Liver (tissue), 9 donors: Measurements from ENCODE around the gene SNCAIP. TPM values are rescaled to one million over a fixed set of nuclear protein-coding genes. Genes with fewer than 3 reads are reported as not detected.

ENCODE experiments used
- DNase-seq: peaks from one replicate; pipeline ENCODE4 v3.0.0-alpha.2; 2017; ENCODE audit warnings: low spot score
- H3K27ac ChIP-seq, 2 donors: one replicate each; pipeline ENCODE4 v1.7.0; 2013; ENCODE audit warnings: inconsistent platforms in 2 of 2, low read length in 2 of 2, control low read depth in 1 of 2, low read depth in 1 of 2, mild to moderate bottlenecking in 1 of 2
- H3K27me3 ChIP-seq, 4 donors: one replicate each; pipeline versions ENCODE4 v1.6.1 to v1.7.0; 2013; ENCODE audit warnings: low read length in 3 of 4, inconsistent platforms in 1 of 4, mild to moderate bottlenecking in 1 of 4, moderate library complexity in 1 of 4; ENCODE audit not compliant: control insufficient read depth in 4 of 4, insufficient read depth in 4 of 4
- H3K36me3 ChIP-seq, 4 donors: one replicate each; pipeline versions ENCODE4 v1.6.1 to v1.7.0; 2013; ENCODE audit warnings: low read length in 3 of 4, mild to moderate bottlenecking in 3 of 4, low read depth in 1 of 4, moderate library complexity in 1 of 4; ENCODE audit not compliant: control insufficient read depth in 4 of 4, insufficient read depth in 3 of 4
- H3K4me1 ChIP-seq, 4 donors: one replicate each; pipeline versions ENCODE4 v1.6.1 to v1.7.0; 2013; ENCODE audit warnings: low read length in 3 of 4, mild to moderate bottlenecking in 3 of 4, moderate library complexity in 1 of 4; ENCODE audit not compliant: control insufficient read depth in 4 of 4, insufficient read depth in 4 of 4
- H3K4me3 ChIP-seq, 3 donors: one replicate each; pipeline versions ENCODE4 v1.6.1 to v1.7.0; 2013; ENCODE audit warnings: low read length in 3 of 3, control low read depth in 1 of 3, low read depth in 1 of 3, mild to moderate bottlenecking in 1 of 3
- H3K9ac ChIP-seq, 2 donors: one replicate each; pipeline ENCODE4 v1.7.0; 2013; ENCODE audit warnings: low read length in 2 of 2, mild to moderate bottlenecking in 2 of 2, moderate library complexity in 2 of 2, control low read depth in 1 of 2, low read depth in 1 of 2
- H3K9me3 ChIP-seq, 4 donors: one replicate each; pipeline versions ENCODE4 v1.6.1 to v1.7.0; 2013; ENCODE audit warnings: low read length in 3 of 4; ENCODE audit not compliant: control insufficient read depth in 4 of 4
- EGR1 ChIP-seq, 2 donors: IDR thresholded peaks; 2 replicates each; pipeline ENCODE4 v1.6.1; 2016 to 2018; ENCODE audit warnings: antibody characterized with exemption in 2 of 2, low read depth in 2 of 2
- FOXA1 ChIP-seq: IDR thresholded peaks from 2 replicates; pipeline ENCODE4 v1.6.1; 2016; ENCODE audit warnings: antibody characterized with exemption
- FOXA2 ChIP-seq: IDR thresholded peaks from 2 replicates; pipeline ENCODE4 v1.6.1; 2016; ENCODE audit warnings: antibody characterized with exemption
- GABPA ChIP-seq, 2 donors: IDR thresholded peaks in 1 of 2; conservative IDR thresholded peaks in 1 of 2; 2 replicates each; pipeline ENCODE4 v1.6.1; 2016; ENCODE audit warnings: antibody characterized with exemption in 2 of 2, mild to moderate bottlenecking in 1 of 2, moderate library complexity in 1 of 2
- HNF4A ChIP-seq, 2 donors: conservative IDR thresholded peaks; 2 replicates each; pipeline ENCODE4 v1.6.1; 2016; ENCODE audit warnings: antibody characterized with exemption in 2 of 2, mild to moderate bottlenecking in 2 of 2
- HNF4G ChIP-seq: IDR thresholded peaks from 2 replicates; pipeline ENCODE4 v1.6.1; 2016; ENCODE audit warnings: antibody characterized with exemption
- JUND ChIP-seq, 2 donors: IDR thresholded peaks; 2 replicates each; pipeline ENCODE4 v1.6.1; 2016; ENCODE audit warnings: antibody characterized with exemption in 2 of 2
- MAX ChIP-seq: IDR thresholded peaks from 2 replicates; pipeline ENCODE4 v1.6.1; 2016; ENCODE audit warnings: antibody characterized with exemption
- NR2F2 ChIP-seq: IDR thresholded peaks from 2 replicates; pipeline ENCODE4 v1.6.1; 2016; ENCODE audit warnings: antibody characterized with exemption
- RXRA ChIP-seq, 2 donors: IDR thresholded peaks; 2 replicates each; pipeline ENCODE4 v1.6.1; 2017 to 2018; ENCODE audit warnings: antibody characterized with exemption in 2 of 2, mild to moderate bottlenecking in 1 of 2
- SP1 ChIP-seq: IDR thresholded peaks from 2 replicates; pipeline ENCODE4 v1.6.1; 2018; ENCODE audit warnings: antibody characterized with exemption, mild to moderate bottlenecking
- TAF1 ChIP-seq: conservative IDR thresholded peaks from 2 replicates; pipeline ENCODE4 v1.6.1; 2016; ENCODE audit warnings: antibody characterized with exemption, mild to moderate bottlenecking
- YY1 ChIP-seq: IDR thresholded peaks from 2 replicates; pipeline ENCODE4 v1.6.1; 2016; ENCODE audit warnings: antibody characterized with exemption, mild to moderate bottlenecking
- ZBTB33 ChIP-seq: IDR thresholded peaks from 2 replicates; pipeline ENCODE4 v1.6.1; 2016; ENCODE audit warnings: antibody characterized with exemption
- WGBS: extraction: QIAGEN DNeasy Blood & Tissue Kit; methylation state at CpG from one replicate; pipeline ENCODE4 v1.1.7; 2013; 5-methylcytosine and 5-hydroxymethylcytosine counted together
- polyA plus RNA-seq, 2 donors: library from polyadenylated mRNA; stranded (reverse) in 1 of 2; unstranded in 1 of 2; fragments of 200-250 nt in 1 of 2; fragments of >200 nt in 1 of 2; fragmentation: Nextera tagmentation in 1 of 2; extraction: Ambion mirVana in 1 of 2; gene quantifications; one replicate each; pipeline versions ENCODE4 v1.2.1 to v1.2.3, GENCODE V29; 2013 to 2015
- total RNA-seq, 2 donors: library from RNA; depleted of rRNA; stranded (reverse); fragments of >200 nt; gene quantifications; one replicate each; pipeline ENCODE4 v1.2.3, GENCODE V29; 2014
- TF ChIP-seq, protein P1 (sequence below): IDR thresholded peaks from 2 replicates; pipeline ENCODE4 v1.6.1; 2016; ENCODE audit warnings: antibody characterized with exemption, mild to moderate bottlenecking
- TF ChIP-seq, protein P2 (sequence below): IDR thresholded peaks from 2 replicates; pipeline ENCODE4 v1.6.1; 2016; ENCODE audit warnings: antibody characterized with exemption
- donor health status: healthy.
- donor health status: healthy.
- donor health status: healthy.
- donor health status: healthy.
- donor health status: healthy.

Gene SNCAIP
- total and polyA plus RNA-seq, 4 donors = 0.17 to 2.1 (median 0.74) TPM

DNA sequence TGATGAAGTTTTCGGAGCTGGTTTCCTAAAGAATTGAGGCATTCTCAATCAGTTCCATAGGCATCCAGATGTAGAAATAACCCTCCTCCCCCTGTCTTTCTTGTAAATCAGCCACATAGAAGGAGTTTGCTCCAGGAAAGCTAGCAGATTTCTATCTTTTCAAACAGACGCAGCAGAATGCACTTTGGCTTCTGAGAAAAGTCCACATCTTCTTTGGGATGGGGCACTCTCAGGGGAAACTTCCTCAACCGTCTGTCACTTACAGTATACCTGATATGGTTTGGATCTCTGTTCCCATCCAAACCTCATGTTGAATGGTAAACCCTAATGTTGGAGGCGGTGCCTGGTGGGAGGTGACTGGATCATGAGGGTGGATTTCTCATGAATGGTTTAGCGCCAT, 94.1 kb downstream of the SNCAIP start:
- Histone ChIP-seq H3K27me3 (no peaks in the 10 kb centered on the region), H3K9ac (no peak overlapping the region), H3K4me1 (no peaks in the 10 kb centered on the region), H3K27ac (no peak overlapping the region), H3K9me3 (no peaks in the 10 kb centered on the region), H3K36me3 (no peaks in the 10 kb centered on the region), H3K4me3 (no peak overlapping the region)
- no peak for DNase-seq
- TF ChIP-seq TAF1 (no peak), FOXA2 (no peak), MAX (no peak), NR2F2 (no peak), YY1 (no peak), HNF4G (no peak), HNF4A (conservative IDR thresholded peaks at IDR 0.05) (no peak), EGR1 (IDR thresholded peaks at IDR 0.05; ENCODE audit: low read depth in 2 of 2) (no peak), JUND (IDR thresholded peaks at IDR 0.05) (no peak), RXRA (IDR thresholded peaks at IDR 0.05) (no peak), SP1 (no peak), FOXA1 (no peak), GABPA (IDR thresholded peaks at IDR 0.05 in 1 of 2, conservative IDR thresholded peaks at IDR 0.05 in 1 of 2) (no peak), ZBTB33 (no peak)
- TF ChIP-seq, protein P1, sequence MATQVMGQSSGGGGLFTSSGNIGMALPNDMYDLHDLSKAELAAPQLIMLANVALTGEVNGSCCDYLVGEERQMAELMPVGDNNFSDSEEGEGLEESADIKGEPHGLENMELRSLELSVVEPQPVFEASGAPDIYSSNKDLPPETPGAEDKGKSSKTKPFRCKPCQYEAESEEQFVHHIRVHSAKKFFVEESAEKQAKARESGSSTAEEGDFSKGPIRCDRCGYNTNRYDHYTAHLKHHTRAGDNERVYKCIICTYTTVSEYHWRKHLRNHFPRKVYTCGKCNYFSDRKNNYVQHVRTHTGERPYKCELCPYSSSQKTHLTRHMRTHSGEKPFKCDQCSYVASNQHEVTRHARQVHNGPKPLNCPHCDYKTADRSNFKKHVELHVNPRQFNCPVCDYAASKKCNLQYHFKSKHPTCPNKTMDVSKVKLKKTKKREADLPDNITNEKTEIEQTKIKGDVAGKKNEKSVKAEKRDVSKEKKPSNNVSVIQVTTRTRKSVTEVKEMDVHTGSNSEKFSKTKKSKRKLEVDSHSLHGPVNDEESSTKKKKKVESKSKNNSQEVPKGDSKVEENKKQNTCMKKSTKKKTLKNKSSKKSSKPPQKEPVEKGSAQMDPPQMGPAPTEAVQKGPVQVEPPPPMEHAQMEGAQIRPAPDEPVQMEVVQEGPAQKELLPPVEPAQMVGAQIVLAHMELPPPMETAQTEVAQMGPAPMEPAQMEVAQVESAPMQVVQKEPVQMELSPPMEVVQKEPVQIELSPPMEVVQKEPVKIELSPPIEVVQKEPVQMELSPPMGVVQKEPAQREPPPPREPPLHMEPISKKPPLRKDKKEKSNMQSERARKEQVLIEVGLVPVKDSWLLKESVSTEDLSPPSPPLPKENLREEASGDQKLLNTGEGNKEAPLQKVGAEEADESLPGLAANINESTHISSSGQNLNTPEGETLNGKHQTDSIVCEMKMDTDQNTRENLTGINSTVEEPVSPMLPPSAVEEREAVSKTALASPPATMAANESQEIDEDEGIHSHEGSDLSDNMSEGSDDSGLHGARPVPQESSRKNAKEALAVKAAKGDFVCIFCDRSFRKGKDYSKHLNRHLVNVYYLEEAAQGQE = no peak
- WGBS = 94% methylated on average over 5 of the region's 5 CpGs

DNA sequence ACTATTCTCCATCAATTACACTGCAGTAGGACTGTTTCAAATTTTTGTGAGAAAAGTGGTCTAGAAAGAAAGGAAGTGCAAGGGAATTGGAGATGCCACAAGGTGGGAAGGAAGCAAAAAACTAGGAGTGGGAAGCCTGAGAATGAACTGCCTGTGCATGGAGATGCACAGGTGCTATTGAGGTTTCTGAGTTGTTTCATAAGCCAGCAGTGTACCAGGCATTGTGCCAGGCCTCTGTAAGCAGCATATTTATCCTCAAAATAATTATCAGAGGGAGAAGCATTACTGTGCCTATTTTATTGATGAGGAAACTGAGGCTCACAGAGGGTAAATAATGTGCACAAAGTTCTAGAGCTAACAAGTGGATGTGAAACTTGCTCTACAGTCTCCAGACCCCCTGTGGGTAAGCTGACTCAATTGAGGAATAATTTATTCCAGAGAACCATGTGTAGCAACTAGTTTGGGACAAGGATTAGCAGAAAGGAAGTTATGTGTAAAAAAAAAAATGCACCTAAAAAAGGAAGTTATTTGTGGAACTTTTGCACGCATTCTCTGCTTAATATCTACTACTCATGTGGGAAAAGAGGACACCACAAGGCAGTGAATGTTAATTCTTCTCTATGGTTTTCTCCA, 96.7 kb downstream of the SNCAIP start:
- H3K27ac ChIP-seq = no peak overlapping the region
- no peak overlapping the region for H3K4me3 ChIP-seq
- H3K27me3 ChIP-seq = no peaks in the 10 kb centered on the region
- TF ChIP-seq SP1 (no peak), HNF4A (conservative IDR thresholded peaks at IDR 0.05) (no peak), GABPA (IDR thresholded peaks at IDR 0.05 in 1 of 2, conservative IDR thresholded peaks at IDR 0.05 in 1 of 2) (no peak), HNF4G (no peak), MAX (no peak), FOXA1 (no peak), YY1 (no peak), NR2F2 (no peak), EGR1 (IDR thresholded peaks at IDR 0.05; ENCODE audit: low read depth in 2 of 2) (no peak), RXRA (IDR thresholded peaks at IDR 0.05) (no peak), JUND (IDR thresholded peaks at IDR 0.05) (no peak), TAF1 (no peak), ZBTB33 (no peak), FOXA2 (no peak)
- TF ChIP-seq, protein P2, sequence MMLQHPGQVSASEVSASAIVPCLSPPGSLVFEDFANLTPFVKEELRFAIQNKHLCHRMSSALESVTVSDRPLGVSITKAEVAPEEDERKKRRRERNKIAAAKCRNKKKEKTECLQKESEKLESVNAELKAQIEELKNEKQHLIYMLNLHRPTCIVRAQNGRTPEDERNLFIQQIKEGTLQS = no peak
- TF ChIP-seq, protein P1 = no peak
- no peaks in the 10 kb centered on the region for H3K9me3 ChIP-seq
- no peak overlapping the region for H3K9ac ChIP-seq
- WGBS = 76% methylated on average over 1 of the region's 1 CpG
- DNase-seq = no peak
- no peaks in the 10 kb centered on the region for H3K4me1 ChIP-seq
- H3K36me3 ChIP-seq = no peaks in the 10 kb centered on the region
